Measurements from ENCODE around the gene TMEM126B.
"Not testable (repeated sequence)": the region's sequence is repeated elsewhere in the genome, so short reads cannot be mapped to it uniquely, and the experiment has no call there.

The TMEM126B gene

GRCh38 chr11:85627998-85628770, at the start of gene TMEM126B:
TMEM126B (plus strand) TSS chr11:85628593; CDS start chr11:85628608, 15 bp downstream.
- peak within 1 kb of the TSS; percentile 95 for H3K4me3 ChIP-seq (ENCODE audit: low read length)
- H3K27me3 ChIP-seq (ENCODE audit: insufficient read depth, low read length), result no peaks in the 10 kb centered on the region
- H3K9ac ChIP-seq (ENCODE audit: low read depth, low read length), result peak within 1 kb of the TSS; percentile 94
- H3K36me3 ChIP-seq (ENCODE audit: insufficient read depth, low read depth, low read length), result peaks cover 20% of the 10 kb centered on the region
- H3K9me3 ChIP-seq (ENCODE audit: insufficient read depth, low read depth, low read length), result no peaks in the 10 kb centered on the region
- peak within 1 kb of the TSS; percentile 36 for H3K27ac ChIP-seq (ENCODE audit: low read length)
- peaks cover 12% of the 10 kb centered on the region; the same call in 1 of the 2 replicates for H3K4me1 ChIP-seq (ENCODE audit: insufficient read depth, low read length)

GRCh38 chr11:85582111-85582510, 46.3 kb upstream of the TMEM126B start:
- Histone ChIP-seq H3K9me3 (ENCODE audit: insufficient read depth, low read depth, low read length) (peaks cover 5% of the 10 kb centered on the region; the same call in 1 of the 2 replicates), H3K27ac (ENCODE audit: low read length) (no peak overlapping the region), H3K9ac (ENCODE audit: low read depth, low read length) (no peak overlapping the region), H3K27me3 (ENCODE audit: insufficient read depth, low read length) (no peaks in the 10 kb centered on the region), H3K4me3 (ENCODE audit: low read length) (no peak overlapping the region), H3K4me1 (ENCODE audit: insufficient read depth, low read length) (no peaks in the 10 kb centered on the region), H3K36me3 (ENCODE audit: insufficient read depth, low read depth, low read length) (no peaks in the 10 kb centered on the region)

GRCh38 chr11:85589373-85589772, 39.0 kb upstream of the TMEM126B start:
- H3K9ac ChIP-seq (ENCODE audit: low read depth, low read length), result 0 out of 2 replicates have a peak overlapping the region, but pooled peaks have one; percentile 20
- H3K4me3 ChIP-seq (ENCODE audit: low read length), result no peak overlapping the region
- no peaks in the 10 kb centered on the region for H3K27me3 ChIP-seq (ENCODE audit: insufficient read depth, low read length)
- peak overlapping the region; percentile 16 for H3K27ac ChIP-seq (ENCODE audit: low read length)
- peaks cover 7% of the 10 kb centered on the region; the same call in 1 of the 2 replicates for H3K4me1 ChIP-seq (ENCODE audit: insufficient read depth, low read length)
- H3K36me3 ChIP-seq (ENCODE audit: insufficient read depth, low read depth, low read length), result no peaks in the 10 kb centered on the region
- peaks cover 14% of the 10 kb centered on the region; the same call in 1 of the 2 replicates for H3K9me3 ChIP-seq (ENCODE audit: insufficient read depth, low read depth, low read length)

GRCh38 chr11:85590848-85591483, 37.4 kb upstream of the TMEM126B start:
- Histone ChIP-seq H3K4me3 (ENCODE audit: low read length) (no peak overlapping the region), H3K9me3 (ENCODE audit: insufficient read depth, low read depth, low read length) (peaks cover 14% of the 10 kb centered on the region; the same call in 1 of the 2 replicates), H3K27ac (ENCODE audit: low read length) (no peak overlapping the region), H3K36me3 (ENCODE audit: insufficient read depth, low read depth, low read length) (no peaks in the 10 kb centered on the region), H3K27me3 (ENCODE audit: insufficient read depth, low read length) (no peaks in the 10 kb centered on the region), H3K4me1 (ENCODE audit: insufficient read depth, low read length) (peaks cover 7% of the 10 kb centered on the region; the same call in 1 of the 2 replicates), H3K9ac (ENCODE audit: low read depth, low read length) (no peak overlapping the region)

- H3K4me1 ChIP-seq (ENCODE audit: insufficient read depth, low read length), result peaks cover 7% of the 10 kb centered on the region; the same call in 1 of the 2 replicates
- H3K9me3 ChIP-seq (ENCODE audit: insufficient read depth, low read depth, low read length), result no peaks in the 10 kb centered on the region
- H3K36me3 ChIP-seq (ENCODE audit: insufficient read depth, low read depth, low read length), result no peaks in the 10 kb centered on the region
These were observed 33.0 kb upstream of the TMEM126B start for GRCh38 chr11:85595285-85595884.

GRCh38 chr11:85596886-85597285, 31.5 kb upstream of the TMEM126B start:
- Histone ChIP-seq H3K9ac (ENCODE audit: low read depth, low read length) (no peak overlapping the region), H3K27ac (ENCODE audit: low read length) (no peak overlapping the region), H3K27me3 (ENCODE audit: insufficient read depth, low read length) (no peaks in the 10 kb centered on the region), H3K4me3 (ENCODE audit: low read length) (no peak overlapping the region), H3K9me3 (ENCODE audit: insufficient read depth, low read depth, low read length) (no peaks in the 10 kb centered on the region), H3K36me3 (ENCODE audit: insufficient read depth, low read depth, low read length) (no peaks in the 10 kb centered on the region), H3K4me1 (ENCODE audit: insufficient read depth, low read length) (peaks cover 7% of the 10 kb centered on the region; the same call in 1 of the 2 replicates)

More at GRCh38 chr11:85595285-85595884, 33.0 kb upstream of the TMEM126B start:
- Histone ChIP-seq H3K27me3 (ENCODE audit: insufficient read depth, low read length) (no peaks in the 10 kb centered on the region), H3K9ac (ENCODE audit: low read depth, low read length) (no peak overlapping the region), H3K4me3 (ENCODE audit: low read length) (no peak overlapping the region), H3K27ac (ENCODE audit: low read length) (no peak overlapping the region)

- Histone ChIP-seq H3K9ac (ENCODE audit: low read depth, low read length) (no peak overlapping the region), H3K4me3 (ENCODE audit: low read length) (no peak overlapping the region), H3K27ac (ENCODE audit: low read length) (no peak overlapping the region), H3K9me3 (ENCODE audit: insufficient read depth, low read depth, low read length) (no peaks in the 10 kb centered on the region), H3K4me1 (ENCODE audit: insufficient read depth, low read length) (no peaks in the 10 kb centered on the region), H3K36me3 (ENCODE audit: insufficient read depth, low read depth, low read length) (no peaks in the 10 kb centered on the region), H3K27me3 (ENCODE audit: insufficient read depth, low read length) (no peaks in the 10 kb centered on the region)
These were observed 29.3 kb upstream of the TMEM126B start for GRCh38 chr11:85599083-85599482.

- H3K9ac ChIP-seq (ENCODE audit: low read depth, low read length), result no peak overlapping the region
- no peaks in the 10 kb centered on the region; the same call in 1 of the 2 replicates for H3K4me1 ChIP-seq (ENCODE audit: insufficient read depth, low read length)
- H3K27ac ChIP-seq (ENCODE audit: low read length), result no peak overlapping the region
- H3K9me3 ChIP-seq (ENCODE audit: insufficient read depth, low read depth, low read length), result no peaks in the 10 kb centered on the region
- no peaks in the 10 kb centered on the region for H3K27me3 ChIP-seq (ENCODE audit: insufficient read depth, low read length)
- no peak overlapping the region for H3K4me3 ChIP-seq (ENCODE audit: low read length)
- H3K36me3 ChIP-seq (ENCODE audit: insufficient read depth, low read depth, low read length), result no peaks in the 10 kb centered on the region
These were observed 25.7 kb upstream of the TMEM126B start for GRCh38 chr11:85602526-85603213.

GRCh38 chr11:85603220-85603619, 25.2 kb upstream of the TMEM126B start:
- no peak overlapping the region for H3K27ac ChIP-seq (ENCODE audit: low read length)
- no peak overlapping the region for H3K4me3 ChIP-seq (ENCODE audit: low read length)
- no peaks in the 10 kb centered on the region for H3K27me3 ChIP-seq (ENCODE audit: insufficient read depth, low read length)
- H3K9ac ChIP-seq (ENCODE audit: low read depth, low read length), result no peak overlapping the region
- no peaks in the 10 kb centered on the region for H3K9me3 ChIP-seq (ENCODE audit: insufficient read depth, low read depth, low read length)
- H3K36me3 ChIP-seq (ENCODE audit: insufficient read depth, low read depth, low read length), result no peaks in the 10 kb centered on the region
- no peaks in the 10 kb centered on the region; the same call in 1 of the 2 replicates for H3K4me1 ChIP-seq (ENCODE audit: insufficient read depth, low read length)

- H3K4me1 ChIP-seq (ENCODE audit: insufficient read depth, low read length); H3K27ac ChIP-seq (ENCODE audit: low read length); H3K27me3 ChIP-seq (ENCODE audit: insufficient read depth, low read length); H3K36me3 ChIP-seq (ENCODE audit: insufficient read depth, low read depth, low read length); H3K4me3 ChIP-seq (ENCODE audit: low read length); H3K9me3 ChIP-seq (ENCODE audit: insufficient read depth, low read depth, low read length); H3K9ac ChIP-seq (ENCODE audit: low read depth, low read length): not testable (repeated sequence)
These were observed 22.2 kb upstream of the TMEM126B start for GRCh38 chr11:85606237-85606636.

- peak overlapping the region; percentile 12; the same call in 1 of the 2 replicates for H3K4me3 ChIP-seq (ENCODE audit: low read length)
- not testable (repeated sequence) for H3K4me1 ChIP-seq (ENCODE audit: insufficient read depth, low read length); H3K27me3 ChIP-seq (ENCODE audit: insufficient read depth, low read length); H3K36me3 ChIP-seq (ENCODE audit: insufficient read depth, low read depth, low read length); H3K9ac ChIP-seq (ENCODE audit: low read depth, low read length); H3K9me3 ChIP-seq (ENCODE audit: insufficient read depth, low read depth, low read length)
- peak overlapping the region; percentile 46 for H3K27ac ChIP-seq (ENCODE audit: low read length)
These were observed 19.8 kb upstream of the TMEM126B start for GRCh38 chr11:85608621-85609020.
